ENCODE data around the gene CXCL8. TPM values are rescaled to one million over a fixed set of nuclear protein-coding genes. Genes with fewer than 3 reads are reported as not detected.

CXCL8 gene
- total and polyA plus RNA-seq, 4 donors, result 1.3 to 17.9 (median 10.0) TPM

DNA sequence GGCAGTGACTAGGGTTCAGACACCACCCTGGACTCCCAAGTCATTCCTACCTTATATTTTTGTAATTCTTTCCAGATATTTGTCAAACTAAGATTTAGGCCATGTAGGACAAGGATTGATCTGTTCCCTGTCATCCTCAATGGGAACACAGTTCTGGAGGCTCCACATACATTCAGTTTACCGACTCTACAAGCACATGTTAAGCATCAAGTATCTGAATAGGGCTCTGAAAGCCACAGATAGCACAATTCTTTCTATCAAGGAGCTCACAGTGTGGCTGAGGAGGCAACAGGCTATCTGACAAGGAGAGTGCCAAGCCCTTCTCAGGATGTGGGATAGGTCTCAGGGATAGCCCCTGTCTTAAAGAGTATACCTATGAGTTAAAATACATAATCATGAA, 37.0 kb upstream of the CXCL8 start:
- 82 to 90% methylated on average over 1 of the region's 1 CpG for WGBS, 2 donors
- ATAC-seq (ENCODE audit: low FRiP score) (no peak), DNase-seq (no peak)
- Histone ChIP-seq H3K9me3 (ENCODE audit: control insufficient read depth, low read length) (no peaks in the 10 kb centered on the region), H3K36me3 (ENCODE audit: control insufficient read depth in 1 of 2, insufficient read depth in 2 of 2, low read length in 1 of 2) (no peaks in the 10 kb centered on the region), H3K27ac (ENCODE audit: low read depth in 1 of 2, low read length in 2 of 2) (no peak overlapping the region), H3K4me1 (ENCODE audit: control insufficient read depth in 1 of 2, insufficient read depth in 2 of 2, low read length in 2 of 2) (peaks cover 4 to 9% of the 10 kb centered on the region in 2 donors), H3K4me3 (ENCODE audit: low read length in 2 of 2) (no peak overlapping the region), H3K27me3 (ENCODE audit: control insufficient read depth in 1 of 2, insufficient read depth in 2 of 2, low read length in 1 of 2) (no peaks in the 10 kb centered on the region)
- intact Hi-C loops (cut with DNase I), result loop anchor here (10.0 kb wide), 2 partner anchors 411 to 1389 kb away; no protein-coding TSS in a partner anchor

DNA sequence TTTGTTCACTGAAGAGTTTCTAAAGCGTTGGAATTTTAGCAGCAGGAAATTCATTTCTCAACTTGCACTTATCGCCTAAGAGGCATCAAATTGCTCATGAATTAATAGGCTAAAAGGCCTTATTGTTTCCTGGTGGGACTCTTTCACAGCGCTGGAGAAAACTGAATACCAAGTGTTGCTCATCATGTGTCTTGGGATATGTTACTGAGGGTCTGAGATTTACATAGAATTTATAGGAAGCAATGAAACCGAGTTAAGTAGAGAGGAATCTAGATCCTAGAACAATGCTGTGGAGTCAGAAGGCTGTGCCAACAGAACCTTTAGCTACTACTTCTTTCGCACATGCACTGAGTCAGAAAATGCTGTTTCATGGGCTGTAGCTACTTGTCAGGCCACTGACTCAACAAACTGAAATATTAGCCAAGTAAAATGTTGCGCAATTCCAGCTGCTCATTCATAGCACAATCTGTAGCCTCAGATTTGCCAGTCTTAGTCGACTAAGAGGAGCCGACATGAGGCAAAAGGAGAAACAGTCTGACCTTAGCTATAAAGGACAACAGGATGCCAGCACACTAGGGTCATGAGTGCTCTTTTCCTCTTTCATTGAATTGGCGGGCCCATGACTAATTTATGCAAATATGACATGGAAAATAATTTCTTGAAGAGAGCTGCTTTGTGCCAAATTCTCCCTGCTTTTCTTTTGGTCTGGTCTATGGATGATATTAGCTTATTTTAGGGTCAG, 35.9 kb upstream of the CXCL8 start:
- no peaks in the 10 kb centered on the region for H3K36me3 ChIP-seq (ENCODE audit: control insufficient read depth in 1 of 2, insufficient read depth in 2 of 2, low read length in 1 of 2)
- H3K27me3 ChIP-seq (ENCODE audit: control insufficient read depth in 1 of 2, insufficient read depth in 2 of 2, low read length in 1 of 2), result no peaks in the 10 kb centered on the region
- peak overlapping the region; percentile 23 to 59 for H3K27ac ChIP-seq (ENCODE audit: low read depth in 1 of 2, low read length in 2 of 2)
- 20 to 29% methylated on average over 9 of the region's 9 CpGs for WGBS, 2 donors
- no peak overlapping the region for H3K4me3 ChIP-seq (ENCODE audit: low read length in 2 of 2)
- ATAC-seq (ENCODE audit: low FRiP score) (peak; percentile 96), DNase-seq (peak in 1 of 2 donors; percentile 72)
- peaks cover 4 to 9% of the 10 kb centered on the region in 2 donors for H3K4me1 ChIP-seq (ENCODE audit: control insufficient read depth in 1 of 2, insufficient read depth in 2 of 2, low read length in 2 of 2)
- intact Hi-C loops (cut with DNase I), result loop anchor here (10.0 kb wide), 2 partner anchors 410 to 1390 kb away; no protein-coding TSS in a partner anchor
- H3K9me3 ChIP-seq (ENCODE audit: control insufficient read depth, low read length), result no peaks in the 10 kb centered on the region

GRCh38 chr4:73705056-73705432, 35.3 kb upstream of the CXCL8 start:
- ATAC-seq (ENCODE audit: low FRiP score), result peak; percentile 24
- Histone ChIP-seq H3K27ac (ENCODE audit: low read depth in 1 of 2, low read length in 2 of 2) (peak overlapping the region; percentile 23 to 59), H3K9me3 (ENCODE audit: control insufficient read depth, low read length) (no peaks in the 10 kb centered on the region), H3K36me3 (ENCODE audit: control insufficient read depth in 1 of 2, insufficient read depth in 2 of 2, low read length in 1 of 2) (no peaks in the 10 kb centered on the region), H3K27me3 (ENCODE audit: control insufficient read depth in 1 of 2, insufficient read depth in 2 of 2, low read length in 1 of 2) (no peaks in the 10 kb centered on the region), H3K4me1 (ENCODE audit: control insufficient read depth in 1 of 2, insufficient read depth in 2 of 2, low read length in 2 of 2) (peaks cover 4 to 9% of the 10 kb centered on the region in 2 donors), H3K4me3 (ENCODE audit: low read length in 2 of 2) (no peak overlapping the region)
- intact Hi-C loops (cut with DNase I), result loop anchor here (10.0 kb wide), 2 partner anchors 410 to 1390 kb away; no protein-coding TSS in a partner anchor
- no peak for DNase-seq
- WGBS, 2 donors, result 6 to 19% methylated on average over 1 of the region's 1 CpG

DNA sequence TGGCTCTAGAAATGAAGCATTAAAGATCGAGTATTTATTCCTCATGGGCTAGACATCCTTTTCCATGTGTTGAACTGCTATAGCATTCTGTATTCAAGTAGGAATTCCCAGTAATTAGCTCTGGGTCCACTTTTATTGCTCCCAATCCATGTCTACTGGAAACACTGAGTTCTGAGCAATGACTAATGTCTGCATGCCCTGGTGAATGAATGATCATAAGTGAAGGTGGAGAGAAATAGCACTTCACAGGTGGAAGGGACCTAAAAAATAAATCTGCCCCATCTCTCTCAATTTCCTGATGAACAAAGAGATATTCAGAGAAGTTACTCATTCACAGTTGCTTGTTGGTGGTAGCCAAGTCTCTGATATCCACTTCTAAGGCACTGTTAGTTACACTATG, 34.6 kb upstream of the CXCL8 start:
- H3K27ac ChIP-seq (ENCODE audit: low read depth in 1 of 2, low read length in 2 of 2), result no peak overlapping the region
- no peaks in the 10 kb centered on the region for H3K27me3 ChIP-seq (ENCODE audit: control insufficient read depth in 1 of 2, insufficient read depth in 2 of 2, low read length in 1 of 2)
- peaks cover 4 to 9% of the 10 kb centered on the region in 2 donors for H3K4me1 ChIP-seq (ENCODE audit: control insufficient read depth in 1 of 2, insufficient read depth in 2 of 2, low read length in 2 of 2)
- H3K4me3 ChIP-seq (ENCODE audit: low read length in 2 of 2), result no peak overlapping the region
- WGBS, 2 donors, result 91 to 96% methylated on average over 1 of the region's 1 CpG
- no peaks in the 10 kb centered on the region for H3K9me3 ChIP-seq (ENCODE audit: control insufficient read depth, low read length)
- DNase-seq, result no peak
- no peak for ATAC-seq (ENCODE audit: low FRiP score)
- H3K36me3 ChIP-seq (ENCODE audit: control insufficient read depth in 1 of 2, insufficient read depth in 2 of 2, low read length in 1 of 2), result no peaks in the 10 kb centered on the region
- intact Hi-C loops (cut with DNase I), result loop anchor here (10.0 kb wide), 2 partner anchors 409 to 1391 kb away; no protein-coding TSS in a partner anchor

DNA sequence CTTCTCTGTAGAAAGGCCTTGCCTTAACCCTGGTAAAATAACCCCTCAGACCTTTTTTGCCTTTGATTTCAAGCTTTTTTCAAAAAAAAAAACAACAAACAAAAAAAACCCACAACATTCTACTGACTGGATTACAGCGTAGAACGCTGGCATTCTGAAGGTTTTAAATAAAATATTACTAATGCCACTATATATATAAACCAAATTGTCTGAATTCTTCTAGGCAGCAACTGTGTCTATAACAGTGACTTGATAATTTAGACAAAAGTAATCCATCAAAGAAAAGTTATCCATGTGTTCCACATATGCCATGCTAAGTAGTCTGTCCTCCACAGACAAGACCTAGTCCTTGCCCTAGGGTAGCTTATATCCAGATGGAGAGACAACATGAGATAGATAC, 33.6 kb upstream of the CXCL8 start:
- Histone ChIP-seq H3K4me3 (ENCODE audit: low read length in 2 of 2) (no peak overlapping the region), H3K27ac (ENCODE audit: low read depth in 1 of 2, low read length in 2 of 2) (no peak overlapping the region), H3K36me3 (ENCODE audit: control insufficient read depth in 1 of 2, insufficient read depth in 2 of 2, low read length in 1 of 2) (no peaks in the 10 kb centered on the region), H3K9me3 (ENCODE audit: control insufficient read depth, low read length) (no peaks in the 10 kb centered on the region), H3K27me3 (ENCODE audit: control insufficient read depth in 1 of 2, insufficient read depth in 2 of 2, low read length in 1 of 2) (no peaks in the 10 kb centered on the region), H3K4me1 (ENCODE audit: control insufficient read depth in 1 of 2, insufficient read depth in 2 of 2, low read length in 2 of 2) (peaks cover 4 to 9% of the 10 kb centered on the region in 2 donors)
- DNase-seq (no peak), ATAC-seq (ENCODE audit: low FRiP score) (no peak)
- WGBS, 2 donors, result 94 to 97% methylated on average over 2 of the region's 2 CpGs
- intact Hi-C loops (cut with DNase I), result loop anchor here (10.0 kb wide), 2 partner anchors 408 to 1392 kb away; no protein-coding TSS in a partner anchor

GRCh38 chr4:73707269-73707875, 33.0 kb upstream of the CXCL8 start:
- intact Hi-C loops (cut with DNase I), result loop anchor here (10.0 kb wide), 2 partner anchors 407 to 1393 kb away; no protein-coding TSS in a partner anchor
- Histone ChIP-seq H3K9me3 (ENCODE audit: control insufficient read depth, low read length) (no peaks in the 10 kb centered on the region), H3K27ac (ENCODE audit: low read depth in 1 of 2, low read length in 2 of 2) (no peak overlapping the region), H3K4me3 (ENCODE audit: low read length in 2 of 2) (no peak overlapping the region), H3K36me3 (ENCODE audit: control insufficient read depth in 1 of 2, insufficient read depth in 2 of 2, low read length in 1 of 2) (no peaks in the 10 kb centered on the region), H3K27me3 (ENCODE audit: control insufficient read depth in 1 of 2, insufficient read depth in 2 of 2, low read length in 1 of 2) (no peaks in the 10 kb centered on the region), H3K4me1 (ENCODE audit: control insufficient read depth in 1 of 2, insufficient read depth in 2 of 2, low read length in 2 of 2) (peaks cover 4 to 9% of the 10 kb centered on the region in 2 donors)
- DNase-seq (no peak), ATAC-seq (ENCODE audit: low FRiP score) (no peak)
- 83 to 84% methylated on average over 4 of the region's 4 CpGs for WGBS, 2 donors

DNA sequence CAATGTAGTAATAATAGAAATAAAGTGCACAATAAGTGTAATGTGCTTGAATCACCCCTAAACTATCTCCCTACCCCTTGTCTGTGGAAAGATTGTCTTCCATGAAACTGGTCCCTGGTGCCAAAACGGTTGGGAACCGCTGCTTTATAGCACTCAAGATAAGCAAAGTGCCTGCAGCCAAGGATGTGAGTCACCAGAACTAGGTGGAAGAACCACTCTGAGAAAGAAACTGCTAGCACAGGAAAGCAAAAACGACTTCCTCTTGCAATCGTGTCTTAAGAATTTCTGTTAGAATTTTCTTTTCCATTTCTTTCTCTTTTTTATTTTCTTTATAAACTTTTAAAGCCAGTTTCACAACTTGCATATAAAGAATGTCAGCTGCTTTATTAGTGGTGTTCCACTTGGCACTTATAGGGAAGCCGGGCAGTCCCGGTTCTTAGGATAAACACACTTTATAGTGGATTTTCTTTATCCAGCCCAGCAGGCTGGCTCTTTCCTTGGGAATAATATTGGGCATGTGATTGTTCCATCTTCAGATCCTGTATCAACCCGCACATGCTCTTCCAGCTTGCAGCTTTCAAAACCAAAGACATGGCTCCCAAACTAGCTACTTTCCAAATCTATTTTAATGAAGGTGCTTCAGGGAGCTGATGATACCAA, 32.3 kb upstream of the CXCL8 start:
- ATAC-seq (ENCODE audit: low FRiP score) (peak; percentile 77), DNase-seq (peak; percentile 79 to 80)
- no peak overlapping the region for H3K4me3 ChIP-seq (ENCODE audit: low read length in 2 of 2)
- no peaks in the 10 kb centered on the region for H3K9me3 ChIP-seq (ENCODE audit: control insufficient read depth, low read length)
- 6 to 7% methylated on average over 7 of the region's 7 CpGs for WGBS, 2 donors
- peaks cover 4 to 9% of the 10 kb centered on the region in 2 donors for H3K4me1 ChIP-seq (ENCODE audit: control insufficient read depth in 1 of 2, insufficient read depth in 2 of 2, low read length in 2 of 2)
- H3K27me3 ChIP-seq (ENCODE audit: control insufficient read depth in 1 of 2, insufficient read depth in 2 of 2, low read length in 1 of 2), result no peaks in the 10 kb centered on the region
- no peaks in the 10 kb centered on the region for H3K36me3 ChIP-seq (ENCODE audit: control insufficient read depth in 1 of 2, insufficient read depth in 2 of 2, low read length in 1 of 2)
- H3K27ac ChIP-seq (ENCODE audit: low read depth in 1 of 2, low read length in 2 of 2), result no peak overlapping the region
- intact Hi-C loops (cut with DNase I), result loop anchor here (10.0 kb wide), 2 partner anchors 407 to 1393 kb away; no protein-coding TSS in a partner anchor

- Histone ChIP-seq H3K36me3 (ENCODE audit: control insufficient read depth in 1 of 2, insufficient read depth in 2 of 2, low read length in 1 of 2) (no peaks in the 10 kb centered on the region), H3K4me3 (ENCODE audit: low read length in 2 of 2) (no peak overlapping the region), H3K9me3 (ENCODE audit: control insufficient read depth, low read length) (no peaks in the 10 kb centered on the region), H3K4me1 (ENCODE audit: control insufficient read depth in 1 of 2, insufficient read depth in 2 of 2, low read length in 2 of 2) (peaks cover 4 to 9% of the 10 kb centered on the region in 2 donors), H3K27me3 (ENCODE audit: control insufficient read depth in 1 of 2, insufficient read depth in 2 of 2, low read length in 1 of 2) (no peaks in the 10 kb centered on the region), H3K27ac (ENCODE audit: low read depth in 1 of 2, low read length in 2 of 2) (no peak overlapping the region)
- WGBS, 2 donors, result 59 to 79% methylated on average over 2 of the region's 2 CpGs
- intact Hi-C loops (cut with DNase I), result loop anchor here (10.0 kb wide), 2 partner anchors 405 to 1395 kb away; no protein-coding TSS in a partner anchor
- ATAC-seq (ENCODE audit: low FRiP score) (no peak), DNase-seq (no peak)
Measured at GRCh38 chr4:73709451-73710033, 30.8 kb upstream of the CXCL8 start.
